ENCODE results near the gene TNNT2.
A peak's percentile ranks its signal among the peaks of the same experiment; 100 is the strongest.

The TNNT2 gene

DNA sequence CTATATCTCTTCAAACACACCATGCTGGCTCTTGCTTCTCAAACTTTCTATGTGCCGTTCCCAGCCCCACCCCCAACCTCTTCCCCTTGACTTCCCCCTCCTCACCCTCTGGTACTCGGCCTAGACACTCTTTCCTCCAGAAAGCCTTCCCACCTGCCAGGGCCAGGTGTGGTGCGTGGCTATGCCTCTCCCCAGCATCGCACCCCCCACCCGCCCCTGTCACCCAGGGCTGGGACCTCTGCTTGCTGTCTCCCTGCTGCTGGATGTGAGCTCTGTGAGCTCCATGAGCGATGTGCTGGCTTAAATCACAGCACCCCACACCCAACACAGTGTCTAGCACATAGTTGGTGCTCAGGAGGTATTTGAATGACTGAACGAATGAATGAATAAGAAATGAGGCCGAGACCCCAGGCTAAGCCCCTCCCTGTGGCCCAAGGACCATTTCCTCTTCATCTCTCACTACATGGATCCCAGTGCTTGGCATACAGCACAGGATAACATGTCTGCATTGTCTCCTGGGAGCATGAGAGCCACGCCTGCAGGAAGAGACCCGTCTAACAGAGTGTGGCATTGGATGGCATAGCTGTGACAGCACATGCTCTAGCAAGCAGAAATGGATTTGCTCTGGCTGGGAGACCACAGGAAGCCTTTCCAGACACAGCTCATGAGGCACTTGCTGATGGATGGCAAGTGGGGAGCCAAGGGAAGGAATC lies 19.7 kb downstream of the TNNT2 start:
- no peak overlapping the region for H2BK120ac ChIP-seq (ENCODE audit: low read depth, low read length)
- peaks cover 0 to 15% of the 10 kb centered on the region in 2 donors for H3K4me1 ChIP-seq (ENCODE audit: control insufficient read depth in 2 of 2, insufficient read depth in 1 of 2, low read depth in 1 of 2, low read length in 2 of 2)
- no peak overlapping the region for H2BK12ac ChIP-seq (ENCODE audit: low read length)
- DNase-seq (ENCODE audit: low spot score) = no peak
- peak overlapping the region; percentile 84 for H3K18ac ChIP-seq (ENCODE audit: low read length)
- no peak overlapping the region for H3K27ac ChIP-seq (replicated peaks; ENCODE audit: low read length)
- peaks cover 0 to 18% (median 0%) of the 10 kb centered on the region in 3 experiments for H3K27me3 ChIP-seq (ENCODE audit: control insufficient read depth in 3 of 3, insufficient read depth in 3 of 3, low read depth in 1 of 3, low read length in 3 of 3)
- H3K9ac ChIP-seq (ENCODE audit: low read depth, low read length, poor library complexity) = no peak overlapping the region
- H2AK5ac ChIP-seq (ENCODE audit: low read depth, low read length) = peak overlapping the region; percentile 1
- H3K79me1 ChIP-seq (ENCODE audit: low read depth, low read length) = peaks cover 4% of the 10 kb centered on the region
- no peaks in the 10 kb centered on the region for H3K9me3 ChIP-seq (replicated peaks in 1 of 2; ENCODE audit: control insufficient read depth in 2 of 2, insufficient read depth in 1 of 2, low read depth in 1 of 2, low read length in 2 of 2)
- no peak overlapping the region for H2BK5ac ChIP-seq (ENCODE audit: low read length)
- peak overlapping the region; percentile 61 for H3K14ac ChIP-seq (ENCODE audit: low read length)
- no CpG with 5 or more reads among the region's 10 CpGs for WGBS, 2 donors (ENCODE audit: extremely low coverage in 2 of 2, insufficient read length in 2 of 2, insufficient replicate concordance in 1 of 2)
- H3K23ac ChIP-seq (ENCODE audit: low read depth, low read length, poor library complexity) = no peak overlapping the region
- no peak overlapping the region for H3K4me2 ChIP-seq (ENCODE audit: insufficient read depth, low read length, poor library complexity, severe bottlenecking)
- H4K8ac ChIP-seq (ENCODE audit: low read depth, low read length) = peak overlapping the region; percentile 73
- H3K4ac ChIP-seq (ENCODE audit: low read length) = no peak overlapping the region
- H3K36me3 ChIP-seq (replicated peaks in 1 of 2; ENCODE audit: control insufficient read depth in 2 of 2, insufficient read depth in 2 of 2, low read length in 2 of 2) = no peaks in the 10 kb centered on the region
- no peak overlapping the region for H4K91ac ChIP-seq (ENCODE audit: low read depth, low read length, poor library complexity)
- no peak overlapping the region for H2BK15ac ChIP-seq (ENCODE audit: low read length)
- H2AFZ ChIP-seq (ENCODE audit: low read length) = no peak overlapping the region
- H3K4me3 ChIP-seq (ENCODE audit: low read length in 2 of 2) = no peak overlapping the region

DNA sequence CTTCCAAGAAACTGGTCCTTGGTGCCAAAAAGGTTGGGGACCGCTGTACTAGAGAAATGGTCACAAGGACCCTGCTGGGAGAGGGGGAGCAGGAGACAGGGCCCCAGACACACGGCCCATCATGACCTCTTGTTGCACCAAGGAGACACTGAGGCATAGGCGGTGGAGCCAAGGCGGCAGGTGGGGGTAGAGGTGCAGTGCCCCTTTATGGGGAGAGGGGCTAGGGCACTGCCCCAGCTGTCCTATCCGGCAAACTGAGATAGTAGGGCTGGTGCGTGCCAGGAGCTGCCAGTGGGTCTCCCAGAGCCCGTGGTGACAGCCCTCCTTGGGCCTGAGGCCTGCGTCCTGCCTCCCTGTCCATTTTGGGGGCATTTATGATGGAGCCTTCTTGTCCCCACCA lies 20.3 kb downstream of the TNNT2 start:
- Histone ChIP-seq H2BK5ac (ENCODE audit: low read length) (no peak overlapping the region), H3K4ac (ENCODE audit: low read length) (no peak overlapping the region), H4K91ac (ENCODE audit: low read depth, low read length, poor library complexity) (no peak overlapping the region), H3K4me1 (ENCODE audit: control insufficient read depth in 2 of 2, insufficient read depth in 1 of 2, low read depth in 1 of 2, low read length in 2 of 2) (peaks cover 0 to 14% of the 10 kb centered on the region in 2 donors), H3K23ac (ENCODE audit: low read depth, low read length, poor library complexity) (no peak overlapping the region), H4K8ac (ENCODE audit: low read depth, low read length) (no peak overlapping the region), H3K18ac (ENCODE audit: low read length) (peak overlapping the region; percentile 78), H3K9me3 (replicated peaks in 1 of 2; ENCODE audit: control insufficient read depth in 2 of 2, insufficient read depth in 1 of 2, low read depth in 1 of 2, low read length in 2 of 2) (no peaks in the 10 kb centered on the region), H3K4me2 (ENCODE audit: insufficient read depth, low read length, poor library complexity, severe bottlenecking) (no peak overlapping the region), H3K36me3 (replicated peaks in 1 of 2; ENCODE audit: control insufficient read depth in 2 of 2, insufficient read depth in 2 of 2, low read length in 2 of 2) (no peaks in the 10 kb centered on the region), H3K79me1 (ENCODE audit: low read depth, low read length) (peaks cover 4% of the 10 kb centered on the region), H2BK12ac (ENCODE audit: low read length) (no peak overlapping the region), H3K14ac (ENCODE audit: low read length) (no peak overlapping the region), H2AK5ac (ENCODE audit: low read depth, low read length) (peak overlapping the region; percentile 71), H3K4me3 (ENCODE audit: low read length in 2 of 2) (no peak overlapping the region), H3K27ac (replicated peaks; ENCODE audit: low read length) (no peak overlapping the region), H3K9ac (ENCODE audit: low read depth, low read length, poor library complexity) (no peak overlapping the region), H2BK15ac (ENCODE audit: low read length) (peak overlapping the region; percentile 43), H2BK120ac (ENCODE audit: low read depth, low read length) (no peak overlapping the region), H3K27me3 (ENCODE audit: control insufficient read depth in 3 of 3, insufficient read depth in 3 of 3, low read depth in 1 of 3, low read length in 3 of 3) (peaks cover 0 to 13% (median 0%) of the 10 kb centered on the region in 3 experiments), H2AFZ (ENCODE audit: low read length) (no peak overlapping the region)
- no CpG with 5 or more reads among the region's 8 CpGs for WGBS, 2 donors (ENCODE audit: extremely low coverage in 2 of 2, insufficient read length in 2 of 2, insufficient replicate concordance in 1 of 2)
- no peak for DNase-seq (ENCODE audit: low spot score)

DNA sequence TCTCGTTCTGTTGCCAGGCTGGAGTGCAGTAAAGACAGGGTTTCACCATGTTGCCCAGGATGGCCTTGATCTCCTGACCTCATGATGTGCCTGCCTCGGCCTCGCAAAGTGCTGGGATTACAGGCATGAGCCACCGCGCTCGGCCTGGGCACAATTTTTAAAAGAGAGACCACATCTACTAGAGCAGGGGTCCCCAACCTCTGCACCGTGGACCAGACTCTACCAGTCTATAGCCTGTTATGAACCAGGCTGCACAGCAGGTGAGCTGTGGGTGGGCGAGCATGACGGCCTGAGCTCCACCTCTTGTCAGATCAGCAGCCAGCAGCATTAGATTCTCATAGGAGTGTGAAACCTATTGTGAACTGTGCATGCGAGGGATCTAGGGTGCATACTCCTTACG lies 20.8 kb downstream of the TNNT2 start:
- no peak overlapping the region for H3K4me2 ChIP-seq (ENCODE audit: insufficient read depth, low read length, poor library complexity, severe bottlenecking)
- H3K23ac ChIP-seq (ENCODE audit: low read depth, low read length, poor library complexity) = no peak overlapping the region
- H3K9ac ChIP-seq (ENCODE audit: low read depth, low read length, poor library complexity) = no peak overlapping the region
- DNase-seq (ENCODE audit: low spot score) = no peak
- no peak overlapping the region for H4K91ac ChIP-seq (ENCODE audit: low read depth, low read length, poor library complexity)
- H2AFZ ChIP-seq (ENCODE audit: low read length) = no peak overlapping the region
- H2BK120ac ChIP-seq (ENCODE audit: low read depth, low read length) = no peak overlapping the region
- H4K8ac ChIP-seq (ENCODE audit: low read depth, low read length) = no peak overlapping the region
- peak overlapping the region; percentile 18 for H3K18ac ChIP-seq (ENCODE audit: low read length)
- H3K4ac ChIP-seq (ENCODE audit: low read length) = no peak overlapping the region
- no peak overlapping the region for H2BK15ac ChIP-seq (ENCODE audit: low read length)
- H2AK5ac ChIP-seq (ENCODE audit: low read depth, low read length) = peak overlapping the region; percentile 17
- no CpG with 5 or more reads among the region's 11 CpGs for WGBS, 2 donors (ENCODE audit: extremely low coverage in 2 of 2, insufficient read length in 2 of 2, insufficient replicate concordance in 1 of 2)
- H3K36me3 ChIP-seq (replicated peaks in 1 of 2; ENCODE audit: control insufficient read depth in 2 of 2, insufficient read depth in 2 of 2, low read length in 2 of 2) = no peaks in the 10 kb centered on the region
- H3K9me3 ChIP-seq (replicated peaks in 1 of 2; ENCODE audit: control insufficient read depth in 2 of 2, insufficient read depth in 1 of 2, low read depth in 1 of 2, low read length in 2 of 2) = no peaks in the 10 kb centered on the region
- H3K4me1 ChIP-seq (ENCODE audit: control insufficient read depth in 2 of 2, insufficient read depth in 1 of 2, low read depth in 1 of 2, low read length in 2 of 2) = peaks cover 0 to 9% of the 10 kb centered on the region in 2 donors
- no peak overlapping the region for H2BK12ac ChIP-seq (ENCODE audit: low read length)
- H3K4me3 ChIP-seq (ENCODE audit: low read length in 2 of 2) = no peak overlapping the region
- H2BK5ac ChIP-seq (ENCODE audit: low read length) = no peak overlapping the region
- H3K79me1 ChIP-seq (ENCODE audit: low read depth, low read length) = peaks cover 4% of the 10 kb centered on the region
- H3K14ac ChIP-seq (ENCODE audit: low read length) = no peak overlapping the region
- H3K27me3 ChIP-seq (ENCODE audit: control insufficient read depth in 3 of 3, insufficient read depth in 3 of 3, low read depth in 1 of 3, low read length in 3 of 3) = peaks cover 0 to 11% (median 0%) of the 10 kb centered on the region in 3 experiments
- no peak overlapping the region for H3K27ac ChIP-seq (replicated peaks; ENCODE audit: low read length)

- Histone ChIP-seq H3K79me1 (ENCODE audit: low read depth, low read length) (peaks cover 1% of the 10 kb centered on the region), H2AFZ (ENCODE audit: low read length) (no peak overlapping the region), H3K9me3 (replicated peaks in 1 of 2; ENCODE audit: control insufficient read depth in 2 of 2, insufficient read depth in 1 of 2, low read depth in 1 of 2, low read length in 2 of 2) (no peaks in the 10 kb centered on the region), H3K36me3 (replicated peaks in 1 of 2; ENCODE audit: control insufficient read depth in 2 of 2, insufficient read depth in 2 of 2, low read length in 2 of 2) (no peaks in the 10 kb centered on the region), H3K4me3 (ENCODE audit: low read length in 2 of 2) (no peak overlapping the region), H3K4me2 (ENCODE audit: insufficient read depth, low read length, poor library complexity, severe bottlenecking) (no peak overlapping the region), H4K91ac (ENCODE audit: low read depth, low read length, poor library complexity) (no peak overlapping the region), H3K4ac (ENCODE audit: low read length) (no peak overlapping the region), H3K4me1 (ENCODE audit: control insufficient read depth in 2 of 2, insufficient read depth in 1 of 2, low read depth in 1 of 2, low read length in 2 of 2) (peaks cover 0 to 9% of the 10 kb centered on the region in 2 donors), H2BK15ac (ENCODE audit: low read length) (no peak overlapping the region), H3K9ac (ENCODE audit: low read depth, low read length, poor library complexity) (no peak overlapping the region), H2BK5ac (ENCODE audit: low read length) (no peak overlapping the region), H2BK120ac (ENCODE audit: low read depth, low read length) (no peak overlapping the region), H2AK5ac (ENCODE audit: low read depth, low read length) (no peak overlapping the region), H2BK12ac (ENCODE audit: low read length) (no peak overlapping the region), H3K23ac (ENCODE audit: low read depth, low read length, poor library complexity) (peak overlapping the region; percentile 40), H3K14ac (ENCODE audit: low read length) (no peak overlapping the region), H3K18ac (ENCODE audit: low read length) (no peak overlapping the region), H4K8ac (ENCODE audit: low read depth, low read length) (no peak overlapping the region), H3K27me3 (ENCODE audit: control insufficient read depth in 3 of 3, insufficient read depth in 3 of 3, low read depth in 1 of 3, low read length in 3 of 3) (peaks cover 0 to 11% (median 0%) of the 10 kb centered on the region in 3 experiments), H3K27ac (replicated peaks; ENCODE audit: low read length) (no peak overlapping the region)
- no CpG with 5 or more reads among the region's 5 CpGs for WGBS, 2 donors (ENCODE audit: extremely low coverage in 2 of 2, insufficient read length in 2 of 2, insufficient replicate concordance in 1 of 2)
- DNase-seq (ENCODE audit: low spot score) = no peak
Observed at GRCh38 chr1:201356236-201356635, 21.2 kb downstream of the TNNT2 start.

Measured in neuronal stem cell (in vitro differentiated cells).